BLaER1 (cell line): ENCODE data around the gene PCBP3.
A peak's percentile ranks its signal among the peaks of the same experiment; 100 is the strongest.

ENCODE experiments used
- H3K27ac ChIP-seq: shearing (Covaris generic); formaldehyde crosslinking; 2 replicates; pipeline ENCODE4 v1.8.1; 2022
- H3K27me3 ChIP-seq: shearing (Covaris generic); formaldehyde crosslinking; 2 replicates; pipeline ENCODE4 v1.8.1; 2022
- H3K36me3 ChIP-seq: shearing (Covaris generic); formaldehyde crosslinking; 2 replicates; pipeline ENCODE4 v1.8.1; 2022
- H3K4me1 ChIP-seq: shearing (Covaris generic); formaldehyde crosslinking; 2 replicates; pipeline ENCODE4 v1.8.1; 2022
- H3K4me2 ChIP-seq: shearing (Covaris generic); formaldehyde crosslinking; 2 replicates; pipeline ENCODE4 v1.8.1; 2022
- H3K4me3 ChIP-seq: shearing (Covaris generic); formaldehyde crosslinking; 2 replicates; pipeline ENCODE4 v1.8.1; 2022
- H3K9ac ChIP-seq: shearing (Covaris generic); formaldehyde crosslinking; 2 replicates; pipeline ENCODE4 v1.8.1; 2022
- H3K9me3 ChIP-seq: shearing (Covaris generic); formaldehyde crosslinking; 2 replicates; pipeline ENCODE4 v1.8.1; 2022
- H4K20me1 ChIP-seq: shearing (Covaris generic); formaldehyde crosslinking; 2 replicates; pipeline ENCODE4 v1.8.1; 2022
- Cebpa-rat ChIP-seq: shearing (Covaris generic); IDR thresholded peaks from 2 replicates; pipeline ENCODE4 v1.8.1; 2022

Gene PCBP3

DNA sequence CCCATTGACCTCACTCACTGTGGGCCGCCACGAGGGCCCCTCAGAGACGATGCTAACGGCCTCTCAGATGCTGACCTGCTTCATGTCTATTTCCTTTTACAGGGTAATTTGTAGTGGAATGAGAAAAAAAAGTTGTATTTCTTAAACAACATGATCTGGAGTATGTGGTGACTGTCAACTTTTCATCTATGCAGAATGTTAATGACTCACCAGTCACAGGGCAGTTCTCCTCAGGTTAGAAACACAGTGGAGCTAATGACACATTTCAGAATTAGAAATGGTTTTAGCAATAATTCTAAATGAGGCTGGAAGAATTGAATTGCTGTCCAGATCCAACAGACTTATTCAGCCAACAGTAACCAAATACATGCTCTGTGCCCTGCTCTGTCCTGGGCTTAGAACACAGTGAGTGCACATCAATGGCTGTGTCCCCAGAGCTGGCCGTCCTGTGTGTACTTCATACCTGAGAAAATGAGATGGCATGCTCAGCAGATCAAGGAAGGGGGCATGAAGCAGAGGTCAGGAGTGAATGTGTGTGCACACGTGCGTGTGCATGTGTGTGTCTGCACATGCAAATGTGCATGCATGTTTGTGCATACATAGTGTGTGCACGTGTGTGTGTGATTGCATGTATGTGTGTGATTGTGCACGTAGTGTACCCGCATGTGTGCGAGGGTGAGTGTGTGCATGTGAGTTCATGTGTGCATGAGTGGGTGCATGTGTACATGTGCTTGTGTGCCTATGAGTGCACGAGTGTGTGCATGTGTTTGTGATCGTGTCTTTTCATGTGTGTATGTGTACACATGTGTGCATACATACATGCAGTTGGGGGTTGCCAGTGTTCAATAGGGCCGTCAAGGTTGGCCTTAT is 145.3 kb downstream of the PCBP3 start:
- Histone ChIP-seq H3K4me2 (no peak overlapping the region), H3K27me3 (no peaks in the 10 kb centered on the region), H3K9ac (no peak overlapping the region), H3K27ac (no peak overlapping the region), H3K9me3 (no peaks in the 10 kb centered on the region), H3K36me3 (peaks cover 42% of the 10 kb centered on the region), H3K4me1 (peaks cover 19% of the 10 kb centered on the region; the same call in 1 of the 2 replicates), H4K20me1 (peaks cover 58% of the 10 kb centered on the region), H3K4me3 (no peak overlapping the region)
- TF ChIP-seq Cebpa-rat: no peak

- Histone ChIP-seq H3K27ac (0 out of 2 replicates have a peak overlapping the region, but pooled peaks have one; percentile 26), H3K9me3 (no peaks in the 10 kb centered on the region), H4K20me1 (peaks cover 58% of the 10 kb centered on the region), H3K4me3 (no peak overlapping the region), H3K9ac (0 out of 2 replicates have a peak overlapping the region, but pooled peaks have one; percentile 15), H3K4me2 (no peak overlapping the region), H3K27me3 (no peaks in the 10 kb centered on the region), H3K36me3 (peaks cover 42% of the 10 kb centered on the region), H3K4me1 (peaks cover 19% of the 10 kb centered on the region; the same call in 1 of the 2 replicates)
- no peak for TF ChIP-seq Cebpa-rat
Measured at GRCh38 chr21:45790427-45790826, 146.9 kb downstream of the PCBP3 start.

DNA sequence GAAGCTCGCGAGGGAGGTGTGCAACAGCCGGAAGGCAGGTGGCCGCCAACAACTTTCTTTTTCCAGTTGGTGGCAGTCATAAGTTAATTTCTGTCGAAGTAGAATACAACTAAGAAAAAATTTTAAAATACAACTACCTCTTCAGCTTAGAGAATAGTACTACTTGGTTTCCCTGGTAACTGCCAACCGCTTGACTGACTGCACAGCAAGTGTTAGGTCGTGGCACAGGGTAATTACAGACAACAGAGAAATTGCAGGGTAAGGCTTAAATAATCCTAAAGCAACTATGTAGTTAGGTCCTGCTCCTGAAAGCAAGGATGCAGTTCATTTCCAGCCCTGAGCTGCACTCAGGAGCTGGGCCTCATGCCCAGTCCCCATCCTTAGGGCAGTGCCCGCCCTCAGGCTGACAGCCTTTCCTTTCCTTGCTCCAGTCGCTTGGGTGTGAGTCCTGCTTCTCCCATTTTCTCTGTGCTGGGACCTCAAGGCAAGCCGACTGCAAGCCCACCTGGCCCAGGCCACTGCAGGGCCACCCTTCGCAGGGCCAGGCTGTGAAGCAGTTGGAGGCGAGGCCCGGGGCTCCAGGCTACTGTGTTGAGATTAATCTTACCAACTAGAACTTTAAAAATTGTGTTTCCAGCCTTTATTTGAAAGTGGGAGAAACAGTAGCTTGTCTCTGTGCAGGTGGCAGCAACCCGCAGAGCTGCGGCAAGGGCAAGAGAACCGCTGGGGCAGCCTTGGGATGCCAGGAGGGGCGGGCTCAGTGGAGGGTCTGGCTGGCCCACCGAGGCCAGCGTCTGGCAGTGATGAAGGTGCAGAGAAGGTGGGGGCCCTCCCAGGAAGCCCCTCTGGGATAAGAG is 148.3 kb downstream of the PCBP3 start:
- H3K27ac ChIP-seq: 0 out of 2 replicates have a peak overlapping the region, but pooled peaks have one; percentile 11
- peaks cover 19% of the 10 kb centered on the region; the same call in 1 of the 2 replicates for H3K4me1 ChIP-seq
- H3K36me3 ChIP-seq: peaks cover 42% of the 10 kb centered on the region
- H3K9ac ChIP-seq: no peak overlapping the region
- no peaks in the 10 kb centered on the region for H3K9me3 ChIP-seq
- TF ChIP-seq Cebpa-rat: no peak
- H4K20me1 ChIP-seq: peaks cover 58% of the 10 kb centered on the region
- no peak overlapping the region for H3K4me2 ChIP-seq
- H3K27me3 ChIP-seq: no peaks in the 10 kb centered on the region
- H3K4me3 ChIP-seq: no peak overlapping the region

DNA sequence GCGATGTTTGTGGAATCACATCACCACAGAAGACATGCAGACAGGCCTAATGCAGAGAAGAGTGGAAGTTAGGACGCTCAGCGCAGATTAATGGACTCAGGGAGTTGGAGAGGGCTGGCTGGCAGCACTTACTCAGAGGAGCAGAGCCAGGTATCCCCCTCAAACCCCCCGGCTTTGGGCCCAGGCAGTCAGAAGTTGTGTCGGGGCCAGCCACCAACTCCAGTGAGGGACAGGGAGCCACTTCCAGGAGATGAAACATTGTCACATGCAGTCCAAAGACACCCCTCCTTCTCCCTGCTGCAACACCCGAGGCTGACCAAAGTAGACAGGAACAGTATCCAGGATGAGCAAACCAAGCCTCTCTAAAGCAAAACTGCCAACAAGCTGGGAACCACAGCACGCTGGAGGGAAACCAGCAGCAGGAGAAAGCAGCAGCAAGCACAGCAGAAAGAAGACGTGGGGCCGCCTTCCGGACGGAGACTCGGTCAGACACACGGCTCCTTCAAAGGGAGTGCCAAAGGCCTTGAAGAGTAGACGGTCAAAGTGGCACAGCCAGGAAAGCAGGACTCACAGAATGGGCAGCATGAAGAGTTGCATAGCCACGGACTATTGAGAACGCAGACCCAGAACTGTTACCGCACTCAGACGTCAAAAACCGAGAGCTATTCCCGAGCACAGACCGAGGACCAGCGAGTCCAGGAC is 149.3 kb downstream of the PCBP3 start:
- TF ChIP-seq Cebpa-rat: no peak
- H3K4me3 ChIP-seq: no peak overlapping the region
- H3K9ac ChIP-seq: no peak overlapping the region
- H4K20me1 ChIP-seq: peaks cover 57% of the 10 kb centered on the region
- H3K27me3 ChIP-seq: no peaks in the 10 kb centered on the region
- no peak overlapping the region for H3K27ac ChIP-seq
- H3K36me3 ChIP-seq: peaks cover 34% of the 10 kb centered on the region
- H3K9me3 ChIP-seq: 0 out of 2 replicates have a peak, but pooled peaks cover 8% of the 10 kb centered on the region
- peaks cover 19% of the 10 kb centered on the region; the same call in 1 of the 2 replicates for H3K4me1 ChIP-seq
- no peak overlapping the region for H3K4me2 ChIP-seq

GRCh38 chr21:45794027-45794426 is 150.5 kb downstream of the PCBP3 start:
- Histone ChIP-seq H3K27me3 (no peaks in the 10 kb centered on the region), H3K4me1 (peaks cover 19% of the 10 kb centered on the region; the same call in 1 of the 2 replicates), H3K9ac (no peak overlapping the region), H3K27ac (no peak overlapping the region), H3K4me3 (no peak overlapping the region), H3K9me3 (0 out of 2 replicates have a peak, but pooled peaks cover 8% of the 10 kb centered on the region), H3K4me2 (no peak overlapping the region), H4K20me1 (peaks cover 45% of the 10 kb centered on the region), H3K36me3 (peaks cover 23% of the 10 kb centered on the region)
- TF ChIP-seq Cebpa-rat: no peak

- Histone ChIP-seq H3K4me3 (no peak overlapping the region), H3K4me1 (peaks cover 26% of the 10 kb centered on the region), H3K27ac (no peak overlapping the region), H3K9me3 (0 out of 2 replicates have a peak, but pooled peaks cover 8% of the 10 kb centered on the region), H3K9ac (no peak overlapping the region), H3K4me2 (no peak overlapping the region), H3K36me3 (peaks cover 24% of the 10 kb centered on the region), H4K20me1 (peaks cover 44% of the 10 kb centered on the region), H3K27me3 (no peaks in the 10 kb centered on the region)
- no peak for TF ChIP-seq Cebpa-rat
Measured at GRCh38 chr21:45796003-45796402, 152.5 kb downstream of the PCBP3 start.

DNA sequence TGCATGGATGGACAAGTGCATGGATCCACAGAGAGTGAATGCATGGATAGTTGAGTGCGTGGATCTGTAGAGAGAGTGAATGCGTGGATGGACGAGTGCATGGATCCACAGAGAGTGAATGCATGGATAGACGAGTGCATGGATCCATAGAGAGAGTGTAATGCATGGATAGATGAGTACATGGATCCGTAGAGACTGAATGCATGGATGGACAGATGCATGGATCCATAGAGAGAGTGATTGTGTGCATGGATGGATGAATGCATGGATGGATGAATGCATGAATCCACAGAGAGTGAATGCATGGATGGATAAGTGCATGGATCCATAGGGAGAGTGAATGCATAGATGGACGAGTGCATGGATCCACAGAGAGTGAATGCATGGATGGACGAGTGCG is 153.8 kb downstream of the PCBP3 start:
- Histone ChIP-seq H3K9me3 (0 out of 2 replicates have a peak, but pooled peaks cover 8% of the 10 kb centered on the region), H3K27ac (no peak overlapping the region), H3K27me3 (no peaks in the 10 kb centered on the region), H3K4me1 (peaks cover 27% of the 10 kb centered on the region), H3K9ac (no peak overlapping the region), H3K36me3 (peaks cover 21% of the 10 kb centered on the region), H4K20me1 (peaks cover 44% of the 10 kb centered on the region), H3K4me3 (no peak overlapping the region), H3K4me2 (no peak overlapping the region)
- TF ChIP-seq Cebpa-rat: no peak

GRCh38 chr21:45799765-45800338 is 156.3 kb downstream of the PCBP3 start:
- no peak for TF ChIP-seq Cebpa-rat
- no peak overlapping the region for H3K4me3 ChIP-seq

More at GRCh38 chr21:45799765-45800338, 156.3 kb downstream of the PCBP3 start:
- Histone ChIP-seq H3K4me2 (no peak overlapping the region), H3K4me1 (peaks cover 52% of the 10 kb centered on the region), H3K9me3 (0 out of 2 replicates have a peak, but pooled peaks cover 8% of the 10 kb centered on the region), H3K36me3 (peaks cover 9% of the 10 kb centered on the region; the same call in 1 of the 2 replicates), H3K27ac (no peak overlapping the region), H4K20me1 (peaks cover 55% of the 10 kb centered on the region), H3K27me3 (no peaks in the 10 kb centered on the region), H3K9ac (no peak overlapping the region)
